HEK293 (cell line): Measurements from ENCODE around the gene HIRA.

Source experiments
- CTCF ChIA-PET: fragments of 350-600 bp; formaldehyde crosslinking; extraction: SDS; loops from one replicate; lab custom pipeline; 2021; ENCODE audit warnings: antibody characterized with exemption; lab: Yijun Ruan, JAX
- POLR2A ChIA-PET: fragments of 300-600 bp; formaldehyde crosslinking; extraction: SDS; loops from one replicate; lab custom pipeline; 2020; ENCODE audit warnings: antibody characterized with exemption, inconsistent platforms; lab: Yijun Ruan, JAX
- H3K27ac ChIP-seq: fragments of 200-500 bp; sonication (Bioruptor generic); 2 replicates; pipeline ENCODE4 v1.5.1; 2014; ENCODE audit warnings: low read depth, low read length, control low read depth, inconsistent platforms; ENCODE audit errors: extremely low read depth
- H3K36me3 ChIP-seq, 2 experiments: fragments of 200-500 bp in 1 of 2; sonication (Bioruptor generic) in 1 of 2; 1 replicate in 1 of 2; 2 replicates in 1 of 2; pipeline ENCODE4 v1.5.1; 2014 to 2017; ENCODE audit warnings: inconsistent platforms in 2 of 2, low read length in 2 of 2; ENCODE audit not compliant: control insufficient read depth in 2 of 2, insufficient read depth in 1 of 2
- H3K4me1 ChIP-seq: fragments of 200-500 bp; sonication (Bioruptor generic); 2 replicates; pipeline ENCODE4 v1.5.1; 2014; ENCODE audit warnings: mild to moderate bottlenecking, low read length, inconsistent platforms; ENCODE audit not compliant: control insufficient read depth, insufficient read depth
- H3K4me3 ChIP-seq: 2 replicates; pipeline ENCODE4 v1.5.1; 2011; ENCODE audit warnings: low read depth, mild to moderate bottlenecking, control low read depth, low read length, moderate library complexity
- H3K9me3 ChIP-seq: fragments of 200-500 bp; sonication (Bioruptor generic); 2 replicates; pipeline ENCODE4 v1.5.1; 2014; ENCODE audit warnings: low read depth, low read length, inconsistent platforms; ENCODE audit not compliant: control insufficient read depth, insufficient read depth
- BCL11A ChIP-seq: fragments of 450-650 bp; formaldehyde crosslinking; IDR thresholded peaks from 2 replicates; pipeline ENCODE4 v1.5.1; 2016; ENCODE audit warnings: low read depth, missing biosample characterization, missing genetic modification characterization
- EGR2 ChIP-seq: fragments of 450-650 bp; formaldehyde crosslinking; IDR thresholded peaks from 2 replicates; pipeline ENCODE4 v1.5.1; 2016; ENCODE audit warnings: low read depth, missing biosample characterization, missing genetic modification characterization
- INSM2 ChIP-seq: fragments of 450-650 bp; formaldehyde crosslinking; IDR thresholded peaks from 2 replicates; pipeline ENCODE4 v1.5.1; 2016; ENCODE audit warnings: missing biosample characterization, missing genetic modification characterization
- KLF7 ChIP-seq: fragments of 450-650 bp; formaldehyde crosslinking; IDR thresholded peaks from 2 replicates; pipeline ENCODE4 v1.5.1; 2016; ENCODE audit warnings: missing biosample characterization, missing genetic modification characterization, borderline replicate concordance
- PBX3 ChIP-seq: sonication (generic); formaldehyde crosslinking; IDR thresholded peaks from 2 replicates; pipeline ENCODE4 v1.8.1; 2022; ENCODE audit warnings: mild to moderate bottlenecking, moderate library complexity, missing genetic modification reagents
- ZBTB1 ChIP-seq: fragments of 450-650 bp; formaldehyde crosslinking; IDR thresholded peaks from 2 replicates; pipeline ENCODE4 v1.5.1; 2016; ENCODE audit warnings: missing biosample characterization, missing genetic modification characterization
- ZBTB8A ChIP-seq: fragments of 450-650 bp; formaldehyde crosslinking; IDR thresholded peaks from 2 replicates; pipeline ENCODE4 v1.5.1; 2016; ENCODE audit warnings: missing biosample characterization, missing genetic modification characterization
- ZFP41 ChIP-seq: fragments of 450-650 bp; formaldehyde crosslinking; IDR thresholded peaks from 2 replicates; pipeline ENCODE4 v1.5.1; 2016; ENCODE audit warnings: missing biosample characterization, missing genetic modification characterization, borderline replicate concordance
- ZNF121 ChIP-seq: fragments of 450-650 bp; formaldehyde crosslinking; IDR thresholded peaks from 2 replicates; pipeline ENCODE4 v1.5.1; 2016; ENCODE audit warnings: missing biosample characterization, missing genetic modification characterization
- ZNF132 ChIP-seq: fragments of 450-650 bp; formaldehyde crosslinking; IDR thresholded peaks from 2 replicates; pipeline ENCODE4 v1.5.1; 2017; ENCODE audit warnings: missing biosample characterization, missing genetic modification characterization, borderline replicate concordance
- ZNF138 ChIP-seq: fragments of 450-650 bp; formaldehyde crosslinking; IDR thresholded peaks from 2 replicates; pipeline ENCODE4 v1.5.1; 2016; ENCODE audit warnings: missing biosample characterization, missing genetic modification characterization, borderline replicate concordance
- ZNF202 ChIP-seq: fragments of 450-650 bp; formaldehyde crosslinking; IDR thresholded peaks from 2 replicates; pipeline ENCODE4 v1.5.1; 2016; ENCODE audit warnings: missing biosample characterization, missing genetic modification characterization, borderline replicate concordance
- ZNF23 ChIP-seq: fragments of 450-650 bp; formaldehyde crosslinking; IDR thresholded peaks from 2 replicates; pipeline ENCODE4 v1.5.1; 2016; ENCODE audit warnings: missing biosample characterization, missing genetic modification characterization, borderline replicate concordance
- ZNF280D ChIP-seq: fragments of 450-650 bp; formaldehyde crosslinking; IDR thresholded peaks from 2 replicates; pipeline ENCODE4 v1.5.1; 2016; ENCODE audit warnings: missing biosample characterization, missing genetic modification characterization
- ZNF350 ChIP-seq: fragments of 450-650 bp; formaldehyde crosslinking; IDR thresholded peaks from 2 replicates; pipeline ENCODE4 v1.5.0; 2017; ENCODE audit warnings: missing biosample characterization, mild to moderate bottlenecking, missing genetic modification characterization
- ZNF423 ChIP-seq: fragments of 450-650 bp; formaldehyde crosslinking; IDR thresholded peaks from 2 replicates; pipeline ENCODE4 v1.5.1; 2016; ENCODE audit warnings: missing biosample characterization, missing genetic modification characterization
- ZNF426 ChIP-seq: fragments of 450-650 bp; formaldehyde crosslinking; IDR thresholded peaks from 2 replicates; pipeline ENCODE4 v1.5.1; 2017; ENCODE audit warnings: missing biosample characterization, missing genetic modification characterization, mild to moderate bottlenecking, inconsistent platforms, moderate library complexity
- ZNF473 ChIP-seq: fragments of 450-650 bp; formaldehyde crosslinking; IDR thresholded peaks from 2 replicates; pipeline ENCODE4 v1.5.1; 2017; ENCODE audit warnings: missing biosample characterization, missing genetic modification characterization
- ZNF571 ChIP-seq: fragments of 450-650 bp; formaldehyde crosslinking; IDR thresholded peaks from 2 replicates; pipeline ENCODE4 v1.5.0; 2017; ENCODE audit warnings: missing biosample characterization, missing genetic modification characterization
- ZNF623 ChIP-seq: fragments of 450-650 bp; formaldehyde crosslinking; IDR thresholded peaks from 2 replicates; pipeline ENCODE4 v1.5.1; 2016; ENCODE audit warnings: missing biosample characterization, missing genetic modification characterization
- ZNF664 ChIP-seq: fragments of 450-650 bp; formaldehyde crosslinking; IDR thresholded peaks from 2 replicates; pipeline ENCODE4 v1.5.1; 2016; ENCODE audit warnings: missing biosample characterization, missing genetic modification characterization
- ZNF692 ChIP-seq: fragments of 450-650 bp; formaldehyde crosslinking; IDR thresholded peaks from 2 replicates; pipeline ENCODE4 v1.5.1; 2016; ENCODE audit warnings: missing biosample characterization, missing genetic modification characterization
- ZNF747 ChIP-seq: fragments of 450-650 bp; formaldehyde crosslinking; IDR thresholded peaks from 2 replicates; pipeline ENCODE4 v1.5.1; 2016; ENCODE audit warnings: missing biosample characterization, missing genetic modification characterization
- ZXDB ChIP-seq: fragments of 450-650 bp; formaldehyde crosslinking; IDR thresholded peaks from 2 replicates; pipeline ENCODE4 v1.5.1; 2016; ENCODE audit warnings: missing biosample characterization, missing genetic modification characterization
- TF ChIP-seq, protein P1 (sequence below): fragments of 450-650 bp; formaldehyde crosslinking; IDR thresholded peaks from 2 replicates; pipeline ENCODE4 v1.5.1; 2016; ENCODE audit warnings: missing biosample characterization, missing genetic modification characterization

The HIRA gene

GRCh38 chr22:19411690-19412045 lies 19.9 kb downstream of the HIRA start (continued):
- no peak for TF ChIP-seq ZNF280D (tag by site-specific recombination)
- TF ChIP-seq ZBTB1 (tag by site-specific recombination) = no peak
- TF ChIP-seq ZNF426 (tag by site-specific recombination) = no peak
- no peak for TF ChIP-seq BCL11A
- no peak for TF ChIP-seq ZNF623
- no peak for TF ChIP-seq ZBTB8A (tag by site-specific recombination)
- no peak for TF ChIP-seq EGR2 (tag by site-specific recombination)
- TF ChIP-seq, protein P1, sequence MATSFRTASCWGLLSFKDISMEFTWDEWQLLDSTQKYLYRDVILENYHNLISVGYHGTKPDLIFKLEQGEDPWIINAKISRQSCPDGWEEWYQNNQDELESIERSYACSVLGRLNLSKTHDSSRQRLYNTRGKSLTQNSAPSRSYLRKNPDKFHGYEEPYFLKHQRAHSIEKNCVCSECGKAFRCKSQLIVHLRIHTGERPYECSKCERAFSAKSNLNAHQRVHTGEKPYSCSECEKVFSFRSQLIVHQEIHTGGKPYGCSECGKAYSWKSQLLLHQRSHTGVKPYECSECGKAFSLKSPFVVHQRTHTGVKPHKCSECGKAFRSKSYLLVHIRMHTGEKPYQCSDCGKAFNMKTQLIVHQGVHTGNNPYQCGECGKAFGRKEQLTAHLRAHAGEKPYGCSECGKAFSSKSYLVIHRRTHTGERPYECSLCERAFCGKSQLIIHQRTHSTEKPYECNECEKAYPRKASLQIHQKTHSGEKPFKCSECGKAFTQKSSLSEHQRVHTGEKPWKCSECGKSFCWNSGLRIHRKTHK = no peak
- TF ChIP-seq ZNF121 (tag by site-specific recombination) = no peak
- no peak for TF ChIP-seq ZNF747 (tag by site-specific recombination)
- TF ChIP-seq ZFP41 (tag by site-specific recombination) = no peak
- no peak for TF ChIP-seq ZNF132 (tag by site-specific recombination)
- no peak for TF ChIP-seq ZNF664

DNA sequence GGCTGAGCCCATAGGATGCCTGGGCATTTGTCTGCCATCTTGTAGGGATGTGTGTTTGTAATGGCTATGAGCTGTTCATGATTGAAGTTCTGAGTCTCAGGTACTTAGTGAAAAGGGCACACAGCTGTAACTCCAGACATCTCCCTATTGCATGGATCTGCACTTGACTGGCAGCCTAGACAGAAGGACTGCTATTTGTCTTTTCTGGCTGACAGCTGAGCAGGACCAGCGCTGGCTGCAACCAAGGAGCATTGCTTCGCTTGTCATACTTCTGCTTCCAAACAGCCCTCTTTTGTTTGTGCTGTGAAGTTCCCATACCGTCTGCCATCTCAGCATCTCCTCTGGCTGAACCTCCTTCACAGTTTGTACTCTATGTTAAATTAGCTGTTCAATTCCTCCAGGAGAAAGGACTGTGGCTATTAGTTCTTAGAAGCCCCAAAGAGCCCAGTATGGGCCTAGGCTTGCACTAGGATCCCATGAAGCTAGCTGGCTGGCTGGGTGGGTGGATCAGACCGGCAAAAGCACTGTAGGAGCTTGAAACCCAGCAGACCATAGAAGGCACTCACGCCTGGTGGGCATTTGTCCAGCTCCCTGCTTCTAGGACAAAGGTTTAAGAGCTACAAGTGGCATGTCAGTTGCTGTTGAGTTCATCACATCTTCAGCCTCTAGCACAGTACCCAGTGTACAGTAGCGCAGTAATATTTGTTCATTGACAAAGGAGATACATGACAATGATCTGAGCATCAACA lies 20.4 kb downstream of the HIRA start:
- H3K36me3 ChIP-seq = peaks cover 3 to 57% of the 10 kb centered on the region in 2 experiments; a peak in 2 of 3 replicates
- H3K4me1 ChIP-seq = peaks cover 12% of the 10 kb centered on the region
- TF ChIP-seq ZNF473 (tag by site-specific recombination) (no peak), ZNF138 (tag by site-specific recombination) (no peak), ZNF23 (tag by site-specific recombination) (no peak), KLF7 (no peak), ZNF423 (no peak), ZNF571 (tag by site-specific recombination) (no peak), ZNF350 (tag by site-specific recombination) (no peak), ZNF202 (tag by site-specific recombination) (no peak), ZXDB (tag by site-specific recombination) (no peak), ZNF692 (tag by site-specific recombination) (no peak), INSM2 (tag by site-specific recombination) (no peak), PBX3 (CRISPR knock-in tag) (no peak)
- ChIA-PET POLR2A (interaction anchor here (1.1 kb wide), 1 partner anchor 34 kb away, joined by 3 read pairs; no protein-coding TSS in a partner anchor), CTCF (no interaction called here)
- no peaks in the 10 kb centered on the region for H3K9me3 ChIP-seq
- H3K4me3 ChIP-seq = no peak overlapping the region
- no peak overlapping the region for H3K27ac ChIP-seq
